Urinary bladder (tissue), 4 donors: Measurements from ENCODE around the gene NPAS3. TPM values are rescaled to one million over a fixed set of nuclear protein-coding genes. Genes with fewer than 3 reads are reported as not detected.

Experiments
- DNase-seq: peaks from one replicate; pipeline ENCODE4 v3.0.0-alpha.2; 2015; ENCODE audit errors: extremely low spot score
- H3K27ac ChIP-seq: one replicate; pipeline ENCODE4 v1.5.1; 2013; ENCODE audit warnings: low read depth, mild to moderate bottlenecking, moderate library complexity
- H3K36me3 ChIP-seq: one replicate; pipeline ENCODE4 v1.6.1; 2013; ENCODE audit warnings: mild to moderate bottlenecking, moderate library complexity; ENCODE audit not compliant: insufficient read depth
- H3K4me1 ChIP-seq: one replicate; pipeline ENCODE4 v1.6.1; 2013; ENCODE audit warnings: mild to moderate bottlenecking, moderate library complexity; ENCODE audit not compliant: insufficient read depth
- H3K4me3 ChIP-seq: one replicate; pipeline ENCODE4 v1.5.1; 2013; ENCODE audit warnings: low read depth, low read length
- WGBS: extraction: QIAGEN DNeasy Blood & Tissue Kit; methylation state at CpG from one replicate; pipeline ENCODE4 v1.1.7; 2013; 5-methylcytosine and 5-hydroxymethylcytosine counted together
- polyA plus RNA-seq: library from polyadenylated mRNA; stranded (reverse); fragments of 200-250 nt; gene quantifications from one replicate; pipeline ENCODE4 v1.2.3, GENCODE V29; 2013
- total RNA-seq: library from RNA; depleted of rRNA; stranded (reverse); fragments of >200 nt; gene quantifications from one replicate; pipeline ENCODE4 v1.2.3, GENCODE V29; 2014
- donor health status: healthy with polysubstance abuse.
- donor health status: healthy.

The NPAS3 gene
- total and polyA plus RNA-seq, 2 donors = 1.0 to 7.1 TPM

- H3K4me3 ChIP-seq = no peak overlapping the region
- 94% methylated on average over 5 of the region's 5 CpGs for WGBS
- H3K4me1 ChIP-seq = no peaks in the 10 kb centered on the region
- H3K27ac ChIP-seq = no peak overlapping the region
- H3K36me3 ChIP-seq = no peaks in the 10 kb centered on the region
- no peak for DNase-seq
These were observed 224.4 kb downstream of the NPAS3 start for GRCh38 chr14:33163109-33163508.

GRCh38 chr14:33163600-33163999, 224.9 kb downstream of the NPAS3 start:
- H3K4me1 ChIP-seq = no peaks in the 10 kb centered on the region
- DNase-seq = no peak
- WGBS = 92% methylated on average over 2 of the region's 2 CpGs

GRCh38 chr14:33165144-33165925, 226.7 kb downstream of the NPAS3 start:
- H3K4me1 ChIP-seq = no peaks in the 10 kb centered on the region
- 38% methylated on average over 8 of the region's 8 CpGs for WGBS
- H3K36me3 ChIP-seq = no peaks in the 10 kb centered on the region
- H3K4me3 ChIP-seq = no peak overlapping the region
- H3K27ac ChIP-seq = no peak overlapping the region
- no peak for DNase-seq

More at GRCh38 chr14:33163600-33163999, 224.9 kb downstream of the NPAS3 start:
- no peak overlapping the region for H3K4me3 ChIP-seq
- H3K36me3 ChIP-seq = no peaks in the 10 kb centered on the region
- H3K27ac ChIP-seq = no peak overlapping the region

- Histone ChIP-seq H3K36me3 (no peaks in the 10 kb centered on the region), H3K27ac (no peak overlapping the region)
- 90% methylated on average over 5 of the region's 5 CpGs for WGBS
These were observed 227.2 kb downstream of the NPAS3 start for GRCh38 chr14:33165926-33166289.

GRCh38 chr14:33175951-33176350, 237.3 kb downstream of the NPAS3 start:
- Histone ChIP-seq H3K4me1 (no peaks in the 10 kb centered on the region), H3K27ac (no peak overlapping the region), H3K36me3 (no peaks in the 10 kb centered on the region), H3K4me3 (no peak overlapping the region)
- no peak for DNase-seq

More at GRCh38 chr14:33165926-33166289, 227.2 kb downstream of the NPAS3 start:
- DNase-seq = no peak
- H3K4me3 ChIP-seq = no peak overlapping the region
- H3K4me1 ChIP-seq = no peaks in the 10 kb centered on the region

- no peaks in the 10 kb centered on the region for H3K4me1 ChIP-seq
- H3K27ac ChIP-seq = no peak overlapping the region
- H3K36me3 ChIP-seq = no peaks in the 10 kb centered on the region
- DNase-seq = no peak
- WGBS = 49% methylated on average over 2 of the region's 2 CpGs
- no peak overlapping the region for H3K4me3 ChIP-seq
These were observed 245.9 kb downstream of the NPAS3 start for GRCh38 chr14:33184587-33184986.

- Histone ChIP-seq H3K27ac (no peak overlapping the region), H3K4me3 (no peak overlapping the region), H3K4me1 (no peaks in the 10 kb centered on the region), H3K36me3 (no peaks in the 10 kb centered on the region)
- DNase-seq = no peak
These were observed 248.0 kb downstream of the NPAS3 start for GRCh38 chr14:33186656-33187055.

GRCh38 chr14:33188880-33189279, 250.2 kb downstream of the NPAS3 start:
- WGBS = 86% methylated on average over 2 of the region's 2 CpGs
- no peak overlapping the region for H3K27ac ChIP-seq
- DNase-seq = no peak

GRCh38 chr14:33191855-33192254, 253.2 kb downstream of the NPAS3 start:
- Histone ChIP-seq H3K27ac (no peak overlapping the region), H3K4me3 (no peak overlapping the region), H3K36me3 (no peaks in the 10 kb centered on the region), H3K4me1 (no peaks in the 10 kb centered on the region)
- no peak for DNase-seq

More at GRCh38 chr14:33188880-33189279, 250.2 kb downstream of the NPAS3 start:
- Histone ChIP-seq H3K4me1 (no peaks in the 10 kb centered on the region), H3K4me3 (no peak overlapping the region), H3K36me3 (no peaks in the 10 kb centered on the region)

GRCh38 chr14:33194551-33194950, 255.9 kb downstream of the NPAS3 start:
- Histone ChIP-seq H3K4me3 (no peak overlapping the region), H3K27ac (no peak overlapping the region), H3K36me3 (no peaks in the 10 kb centered on the region), H3K4me1 (no peaks in the 10 kb centered on the region)
- DNase-seq = no peak
- 96% methylated on average over 4 of the region's 4 CpGs for WGBS

- H3K4me1 ChIP-seq = no peaks in the 10 kb centered on the region
- no peak for DNase-seq
- no peaks in the 10 kb centered on the region for H3K36me3 ChIP-seq
- H3K27ac ChIP-seq = no peak overlapping the region
- no peak overlapping the region for H3K4me3 ChIP-seq
- WGBS = 99% methylated on average over 25 of the region's 25 CpGs
These were observed 260.0 kb downstream of the NPAS3 start for GRCh38 chr14:33198684-33199083.

- 73% methylated on average over 2 of the region's 2 CpGs for WGBS
- Histone ChIP-seq H3K27ac (no peak overlapping the region), H3K4me1 (no peaks in the 10 kb centered on the region), H3K36me3 (no peaks in the 10 kb centered on the region), H3K4me3 (no peak overlapping the region)
- no peak for DNase-seq
These were observed 262.4 kb downstream of the NPAS3 start for GRCh38 chr14:33201116-33201515.

GRCh38 chr14:33206981-33207380, 268.3 kb downstream of the NPAS3 start:
- no peak for DNase-seq
- Histone ChIP-seq H3K4me1 (no peaks in the 10 kb centered on the region), H3K4me3 (no peak overlapping the region), H3K27ac (no peak overlapping the region), H3K36me3 (no peaks in the 10 kb centered on the region)
- WGBS = 58% methylated on average over 5 of the region's 5 CpGs

GRCh38 chr14:33207467-33208017, 268.9 kb downstream of the NPAS3 start:
- DNase-seq = no peak
- Histone ChIP-seq H3K4me3 (no peak overlapping the region), H3K4me1 (no peaks in the 10 kb centered on the region), H3K36me3 (no peaks in the 10 kb centered on the region), H3K27ac (no peak overlapping the region)
- WGBS = 82% methylated on average over 1 of the region's 1 CpG
